ENCODE measurements around the gene UVSSA.

The UVSSA gene

GRCh38 chr4:1415681-1415981 is 68.6 kb downstream of the UVSSA start:
- Histone ChIP-seq H3K4me2 (no peak overlapping the region), H3K9ac (no peak overlapping the region)

GRCh38 chr4:1416051-1416947 is 69.3 kb downstream of the UVSSA start:
- peaks cover 4% of the 10 kb centered on the region; the same call in 1 of the 2 replicates for H3K27me3 ChIP-seq (ENCODE audit: insufficient read depth, low read depth)
- H3K79me2 ChIP-seq (ENCODE audit: insufficient read depth, low read depth), result no peaks in the 10 kb centered on the region
- H2AFZ ChIP-seq (ENCODE audit: low read depth), result no peak overlapping the region
- no peak for TF ChIP-seq CTCF (conservative IDR thresholded peaks at IDR 0.05; ENCODE audit: low read depth, low read length)
- H3K27ac ChIP-seq, result no peak overlapping the region
- no peaks in the 10 kb centered on the region for H3K36me3 ChIP-seq (ENCODE audit: insufficient read depth)
- H4K20me1 ChIP-seq (ENCODE audit: insufficient read depth), result no peaks in the 10 kb centered on the region
- H3K4me2 ChIP-seq, result no peak overlapping the region
- no peak overlapping the region for H3K9ac ChIP-seq
- H3K4me1 ChIP-seq (ENCODE audit: low read depth, poor library complexity, severe bottlenecking), result no peaks in the 10 kb centered on the region
- H3K4me3 ChIP-seq (IDR thresholded peaks at IDR 0.05; ENCODE audit: insufficient read depth, low read depth, low read length), result no peak overlapping the region

More at GRCh38 chr4:1415681-1415981, 68.6 kb downstream of the UVSSA start:
- Histone ChIP-seq H3K79me2 (ENCODE audit: insufficient read depth, low read depth) (no peaks in the 10 kb centered on the region), H3K4me3 (IDR thresholded peaks at IDR 0.05; ENCODE audit: insufficient read depth, low read depth, low read length) (no peak overlapping the region), H4K20me1 (ENCODE audit: insufficient read depth) (no peaks in the 10 kb centered on the region), H3K27me3 (ENCODE audit: insufficient read depth, low read depth) (no peaks in the 10 kb centered on the region), H3K27ac (no peak overlapping the region), H3K4me1 (ENCODE audit: low read depth, poor library complexity, severe bottlenecking) (no peaks in the 10 kb centered on the region), H3K36me3 (ENCODE audit: insufficient read depth) (no peaks in the 10 kb centered on the region), H2AFZ (ENCODE audit: low read depth) (no peak overlapping the region)
- TF ChIP-seq CTCF (conservative IDR thresholded peaks at IDR 0.05; ENCODE audit: low read depth, low read length), result no peak

- Histone ChIP-seq H3K27me3 (ENCODE audit: insufficient read depth, low read depth) (peaks cover 4% of the 10 kb centered on the region; the same call in 1 of the 2 replicates), H3K27ac (no peak overlapping the region), H3K36me3 (ENCODE audit: insufficient read depth) (no peaks in the 10 kb centered on the region), H3K4me1 (ENCODE audit: low read depth, poor library complexity, severe bottlenecking) (no peaks in the 10 kb centered on the region), H3K9ac (no peak overlapping the region), H3K79me2 (ENCODE audit: insufficient read depth, low read depth) (no peaks in the 10 kb centered on the region), H3K4me3 (IDR thresholded peaks at IDR 0.05; ENCODE audit: insufficient read depth, low read depth, low read length) (no peak overlapping the region), H4K20me1 (ENCODE audit: insufficient read depth) (no peaks in the 10 kb centered on the region), H3K4me2 (no peak overlapping the region), H2AFZ (ENCODE audit: low read depth) (no peak overlapping the region)
- TF ChIP-seq CTCF (conservative IDR thresholded peaks at IDR 0.05; ENCODE audit: low read depth, low read length), result no peak
These were observed 69.9 kb downstream of the UVSSA start for GRCh38 chr4:1416948-1417260.

GRCh38 chr4:1417522-1418390 is 70.7 kb downstream of the UVSSA start:
- no peaks in the 10 kb centered on the region for H3K4me1 ChIP-seq (ENCODE audit: low read depth, poor library complexity, severe bottlenecking)
- H4K20me1 ChIP-seq (ENCODE audit: insufficient read depth), result no peaks in the 10 kb centered on the region
- H3K27ac ChIP-seq, result no peak overlapping the region
- H3K36me3 ChIP-seq (ENCODE audit: insufficient read depth), result no peaks in the 10 kb centered on the region
- TF ChIP-seq CTCF (conservative IDR thresholded peaks at IDR 0.05; ENCODE audit: low read depth, low read length), result no peak
- H3K4me2 ChIP-seq, result no peak overlapping the region
- no peak overlapping the region for H3K4me3 ChIP-seq (IDR thresholded peaks at IDR 0.05; ENCODE audit: insufficient read depth, low read depth, low read length)
- peaks cover 10% of the 10 kb centered on the region; the same call in 1 of the 2 replicates for H3K27me3 ChIP-seq (ENCODE audit: insufficient read depth, low read depth)
- H2AFZ ChIP-seq (ENCODE audit: low read depth), result no peak overlapping the region
- no peaks in the 10 kb centered on the region for H3K79me2 ChIP-seq (ENCODE audit: insufficient read depth, low read depth)
- no peak overlapping the region for H3K9ac ChIP-seq

Data from KMS-11 (cell line).